Heart left ventricle (tissue), 13 donors: ENCODE data around the gene FREY1.

ENCODE experiments used
- POLR2A ChIP-seq, 2 donors: fragments of 450-650 bp; IDR thresholded peaks; one replicate each; pipeline ENCODE4 v1.6.1; 2017; ENCODE audit warnings: antibody characterized with exemption in 2 of 2, mild to moderate bottlenecking in 2 of 2, moderate library complexity in 2 of 2
- TF ChIP-seq, protein P1 (sequence below), 12 donors: fragments of 200-600 bp; sonication (generic) in 4 of 12; IDR thresholded peaks; one replicate each; pipeline versions ENCODE4 v1.5.0 to v1.8.0; 2018 to 2022; ENCODE audit warnings: antibody characterized with exemption in 12 of 12, mild to moderate bottlenecking in 5 of 12
- donor health status: ischemic (EF 13 %, LVEDD 7.1; RV severe dilation, severe dysfunction).
- donor health status: DM: no; HTN: yes; CAD: no.
- donor health status: DM: no; HTN: no; CAD: no.
- donor health status: ischemic (EF 25% LVEDD 6.9; RV normal size, moderate dysfunction).
- donor health status: ischemic (EF 25% LVEDD 5.7; RV mildly dilated, moderate dysfunction).
- donor health status: ischemic (EF 35%, LVEDD 5.7; RV mildly dilated, moderate dysfunction).
- donor health status: nonischemic (EF 11% LVEDD 7.7; RV severe dilation, severe dysfunction).
- donor health status: DM: yes; HTN: yes; CAD: no.
- donor health status: PGD.
- donor health status: ischemic (EF 29% LVEDD 5.4; RV normal size, mild dysfunction).
- donor health status: nonischemic (EF 23%, LVEDD 6.1; RV moderate dilation, normal function).

DNA sequence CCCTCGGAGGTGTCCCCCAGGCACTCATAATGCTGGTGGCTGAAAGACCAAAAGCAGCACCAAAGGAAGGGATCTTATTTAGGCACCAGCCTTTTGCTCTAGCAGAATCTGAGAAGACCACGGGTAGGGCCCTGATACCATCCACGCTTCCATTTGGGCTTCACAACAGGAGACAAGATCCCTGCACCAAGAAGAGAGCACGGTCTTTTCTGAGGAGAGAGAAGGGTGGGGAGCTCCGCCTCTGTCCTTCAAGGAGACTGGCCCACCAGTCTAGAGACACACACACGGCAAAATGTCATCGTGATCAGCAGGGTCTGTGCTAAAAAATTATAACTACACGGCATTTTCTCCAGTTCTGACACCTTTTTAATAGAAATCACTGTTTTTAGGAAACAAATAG is 25.1 kb upstream of the FREY1 start:
- TF ChIP-seq POLR2A (IDR thresholded peaks at IDR 0.05), result no peak
- TF ChIP-seq, protein P1, sequence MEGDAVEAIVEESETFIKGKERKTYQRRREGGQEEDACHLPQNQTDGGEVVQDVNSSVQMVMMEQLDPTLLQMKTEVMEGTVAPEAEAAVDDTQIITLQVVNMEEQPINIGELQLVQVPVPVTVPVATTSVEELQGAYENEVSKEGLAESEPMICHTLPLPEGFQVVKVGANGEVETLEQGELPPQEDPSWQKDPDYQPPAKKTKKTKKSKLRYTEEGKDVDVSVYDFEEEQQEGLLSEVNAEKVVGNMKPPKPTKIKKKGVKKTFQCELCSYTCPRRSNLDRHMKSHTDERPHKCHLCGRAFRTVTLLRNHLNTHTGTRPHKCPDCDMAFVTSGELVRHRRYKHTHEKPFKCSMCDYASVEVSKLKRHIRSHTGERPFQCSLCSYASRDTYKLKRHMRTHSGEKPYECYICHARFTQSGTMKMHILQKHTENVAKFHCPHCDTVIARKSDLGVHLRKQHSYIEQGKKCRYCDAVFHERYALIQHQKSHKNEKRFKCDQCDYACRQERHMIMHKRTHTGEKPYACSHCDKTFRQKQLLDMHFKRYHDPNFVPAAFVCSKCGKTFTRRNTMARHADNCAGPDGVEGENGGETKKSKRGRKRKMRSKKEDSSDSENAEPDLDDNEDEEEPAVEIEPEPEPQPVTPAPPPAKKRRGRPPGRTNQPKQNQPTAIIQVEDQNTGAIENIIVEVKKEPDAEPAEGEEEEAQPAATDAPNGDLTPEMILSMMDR (IDR thresholded peaks at IDR 0.05), result no peak
